ENCODE data around the gene STARD10.

The STARD10 gene

DNA sequence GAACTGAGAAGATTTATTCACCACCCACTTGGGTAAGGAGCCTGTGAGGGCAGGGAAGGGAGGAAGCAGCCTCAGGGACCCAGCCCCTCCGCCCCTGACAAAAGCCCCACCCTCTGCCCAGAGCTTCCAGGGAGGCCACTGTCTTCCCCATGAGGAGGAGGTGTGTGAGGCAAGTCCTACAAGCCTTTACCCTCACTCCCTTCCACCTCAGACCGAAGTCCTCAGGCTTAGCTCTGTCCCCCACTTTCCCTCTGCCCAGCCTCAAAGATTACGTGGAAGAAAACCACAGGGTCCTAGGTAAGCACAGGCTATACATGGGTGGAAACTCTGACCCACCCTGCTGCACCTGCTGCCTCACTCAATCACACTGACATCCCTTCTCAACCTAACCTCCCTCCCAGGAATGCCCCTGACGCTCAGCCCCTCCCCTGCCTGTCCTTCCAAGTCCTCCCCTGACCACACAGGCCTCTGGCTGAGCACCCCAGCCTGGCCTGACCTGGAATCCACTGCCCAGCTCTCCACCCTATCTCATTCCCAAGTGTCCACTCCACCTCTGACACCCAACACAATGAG, 38.0 kb downstream of the STARD10 start:
- TF ChIP-seq, protein P1, sequence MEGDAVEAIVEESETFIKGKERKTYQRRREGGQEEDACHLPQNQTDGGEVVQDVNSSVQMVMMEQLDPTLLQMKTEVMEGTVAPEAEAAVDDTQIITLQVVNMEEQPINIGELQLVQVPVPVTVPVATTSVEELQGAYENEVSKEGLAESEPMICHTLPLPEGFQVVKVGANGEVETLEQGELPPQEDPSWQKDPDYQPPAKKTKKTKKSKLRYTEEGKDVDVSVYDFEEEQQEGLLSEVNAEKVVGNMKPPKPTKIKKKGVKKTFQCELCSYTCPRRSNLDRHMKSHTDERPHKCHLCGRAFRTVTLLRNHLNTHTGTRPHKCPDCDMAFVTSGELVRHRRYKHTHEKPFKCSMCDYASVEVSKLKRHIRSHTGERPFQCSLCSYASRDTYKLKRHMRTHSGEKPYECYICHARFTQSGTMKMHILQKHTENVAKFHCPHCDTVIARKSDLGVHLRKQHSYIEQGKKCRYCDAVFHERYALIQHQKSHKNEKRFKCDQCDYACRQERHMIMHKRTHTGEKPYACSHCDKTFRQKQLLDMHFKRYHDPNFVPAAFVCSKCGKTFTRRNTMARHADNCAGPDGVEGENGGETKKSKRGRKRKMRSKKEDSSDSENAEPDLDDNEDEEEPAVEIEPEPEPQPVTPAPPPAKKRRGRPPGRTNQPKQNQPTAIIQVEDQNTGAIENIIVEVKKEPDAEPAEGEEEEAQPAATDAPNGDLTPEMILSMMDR (IDR thresholded peaks at IDR 0.05): no peak

DNA sequence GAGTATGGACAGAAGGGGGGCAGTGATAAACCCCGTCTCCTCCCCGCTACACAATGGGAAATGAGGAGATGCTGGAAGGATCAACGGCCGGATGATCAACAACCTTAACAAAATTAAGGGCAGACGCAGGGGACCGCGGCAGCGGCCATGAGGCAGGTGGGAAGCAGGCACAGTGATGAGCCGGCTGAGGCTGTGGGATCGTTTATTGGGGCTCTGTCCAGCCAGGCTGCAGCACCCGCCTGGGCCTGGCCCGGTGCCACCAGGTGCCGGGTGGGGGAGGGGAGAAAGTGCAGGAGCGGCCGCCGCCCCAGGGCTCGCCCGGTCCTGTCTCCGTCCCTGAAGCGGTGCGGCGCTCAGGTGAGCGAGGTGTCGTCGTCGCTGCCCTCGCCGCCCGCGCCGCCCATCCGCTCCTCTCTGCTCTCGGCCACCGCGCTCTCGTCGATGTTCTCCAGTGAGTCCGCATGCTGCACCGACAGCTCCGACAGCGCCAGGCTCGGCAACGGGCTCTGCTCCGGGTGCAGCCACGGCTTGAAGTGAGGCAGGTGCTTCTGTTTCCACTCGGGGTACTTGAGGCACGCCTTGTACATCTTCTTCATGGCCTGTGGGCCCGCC, 39.2 kb downstream of the STARD10 start:
- TF ChIP-seq, protein P1 (IDR thresholded peaks at IDR 0.05): no peak

DNA sequence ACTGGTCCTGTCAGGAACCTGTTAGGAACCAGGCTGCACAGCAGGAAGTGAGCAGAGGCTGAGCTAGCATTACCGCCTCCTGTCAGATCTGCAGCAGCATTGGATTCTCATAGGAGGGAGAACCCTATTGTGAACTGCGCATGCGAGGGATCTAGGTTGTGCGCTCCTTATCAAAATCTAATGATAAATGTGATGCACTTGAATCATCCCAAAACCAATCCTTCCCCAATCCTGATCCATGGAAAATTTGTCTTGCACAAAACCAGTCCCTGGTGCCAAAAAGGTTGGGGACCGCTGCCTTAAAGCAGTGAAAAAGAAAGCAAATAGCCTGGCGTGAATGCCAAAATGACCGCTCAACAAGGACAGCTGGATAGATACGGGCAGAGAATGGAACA, 39.7 kb downstream of the STARD10 start:
- TF ChIP-seq, protein P1 (IDR thresholded peaks at IDR 0.05): no peak

DNA sequence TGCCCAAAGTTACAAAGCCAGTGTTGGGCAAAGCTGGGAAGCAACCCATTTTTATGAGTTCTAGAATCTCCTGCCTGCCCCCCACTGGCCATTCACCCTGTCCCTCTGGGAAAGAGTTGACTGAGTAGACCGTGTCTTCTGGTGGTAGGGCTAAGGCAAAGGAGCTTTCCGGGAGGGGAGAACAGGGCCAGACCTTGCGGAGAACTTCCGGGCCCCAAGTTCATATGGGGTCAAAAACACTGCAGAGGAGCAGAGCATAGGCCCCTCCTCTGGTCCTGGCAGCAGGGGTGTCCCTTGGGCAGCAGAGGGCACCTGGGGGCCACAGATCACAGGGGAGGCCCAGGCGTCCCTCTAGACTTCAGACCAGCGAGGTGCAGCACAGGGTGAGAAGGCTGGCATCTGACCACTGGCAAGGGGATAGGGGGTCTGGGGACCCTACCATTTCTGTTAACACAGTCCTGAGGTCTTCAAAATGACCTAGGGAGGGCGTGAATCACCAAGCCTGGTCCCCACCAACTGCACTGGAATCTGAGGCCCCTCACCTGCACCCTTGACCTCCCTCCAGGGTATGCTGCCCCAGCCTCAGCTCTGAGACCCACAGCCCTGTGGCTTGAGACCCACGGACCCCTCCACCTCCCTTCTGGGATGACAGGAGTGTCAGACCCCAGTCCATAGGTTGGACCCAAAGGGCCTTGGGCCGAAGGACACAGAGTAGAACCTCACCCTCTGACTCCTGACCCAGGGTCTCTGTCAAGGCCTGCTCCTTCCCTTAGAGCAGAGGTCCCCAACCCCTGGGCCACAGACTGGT, 40.3 kb downstream of the STARD10 start:
- TF ChIP-seq, protein P1 (IDR thresholded peaks at IDR 0.05): no peak

DNA sequence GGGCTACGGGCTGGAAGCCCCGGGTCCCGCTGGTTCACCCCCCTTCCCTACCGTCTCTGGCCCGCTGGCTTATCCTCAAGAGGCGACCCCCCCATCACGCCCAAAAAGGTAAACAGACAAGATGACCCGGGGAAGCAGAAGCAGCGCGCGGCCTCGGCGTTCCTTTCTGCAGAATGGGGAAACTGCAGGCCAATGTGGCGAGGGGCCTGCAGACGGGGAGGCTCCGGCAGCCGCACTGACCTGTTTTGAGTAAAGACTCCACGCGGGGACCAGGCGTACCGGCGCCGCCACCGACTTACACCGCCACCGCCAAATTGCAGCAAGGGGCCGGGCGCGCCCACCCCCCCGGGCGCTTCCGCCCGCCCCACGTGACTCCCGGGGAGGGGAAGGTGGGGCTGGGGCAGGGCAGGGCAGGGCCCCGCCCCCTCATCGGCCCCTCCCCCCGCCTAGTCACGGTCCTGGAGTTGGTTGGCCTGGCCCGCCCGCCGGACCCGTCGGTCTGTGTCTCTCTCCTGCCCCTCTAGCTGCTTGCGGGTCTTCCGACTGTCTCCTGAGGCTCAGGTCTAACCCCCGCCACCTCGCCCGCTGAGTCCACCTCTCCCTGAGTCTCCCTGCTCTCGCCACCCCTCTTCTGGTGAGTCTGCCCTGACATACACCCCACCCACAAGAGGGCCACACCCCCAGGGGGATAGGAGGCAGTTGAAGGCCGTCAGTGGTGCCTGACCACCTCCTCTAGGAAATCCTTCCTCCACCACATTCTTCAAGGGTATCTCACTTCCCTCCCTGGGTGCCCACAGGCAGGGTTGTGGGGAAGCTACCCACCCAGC, 41.5 kb downstream of the STARD10 start, which contains the start of gene ARAP1:
Gene ARAP1, minus strand, starts transcription at position 321 of the 827 bp plus-strand sequence. CDS start 25,280 bp downstream, outside the sequence.
- TF ChIP-seq, protein P1 (IDR thresholded peaks at IDR 0.05): no peak

DNA sequence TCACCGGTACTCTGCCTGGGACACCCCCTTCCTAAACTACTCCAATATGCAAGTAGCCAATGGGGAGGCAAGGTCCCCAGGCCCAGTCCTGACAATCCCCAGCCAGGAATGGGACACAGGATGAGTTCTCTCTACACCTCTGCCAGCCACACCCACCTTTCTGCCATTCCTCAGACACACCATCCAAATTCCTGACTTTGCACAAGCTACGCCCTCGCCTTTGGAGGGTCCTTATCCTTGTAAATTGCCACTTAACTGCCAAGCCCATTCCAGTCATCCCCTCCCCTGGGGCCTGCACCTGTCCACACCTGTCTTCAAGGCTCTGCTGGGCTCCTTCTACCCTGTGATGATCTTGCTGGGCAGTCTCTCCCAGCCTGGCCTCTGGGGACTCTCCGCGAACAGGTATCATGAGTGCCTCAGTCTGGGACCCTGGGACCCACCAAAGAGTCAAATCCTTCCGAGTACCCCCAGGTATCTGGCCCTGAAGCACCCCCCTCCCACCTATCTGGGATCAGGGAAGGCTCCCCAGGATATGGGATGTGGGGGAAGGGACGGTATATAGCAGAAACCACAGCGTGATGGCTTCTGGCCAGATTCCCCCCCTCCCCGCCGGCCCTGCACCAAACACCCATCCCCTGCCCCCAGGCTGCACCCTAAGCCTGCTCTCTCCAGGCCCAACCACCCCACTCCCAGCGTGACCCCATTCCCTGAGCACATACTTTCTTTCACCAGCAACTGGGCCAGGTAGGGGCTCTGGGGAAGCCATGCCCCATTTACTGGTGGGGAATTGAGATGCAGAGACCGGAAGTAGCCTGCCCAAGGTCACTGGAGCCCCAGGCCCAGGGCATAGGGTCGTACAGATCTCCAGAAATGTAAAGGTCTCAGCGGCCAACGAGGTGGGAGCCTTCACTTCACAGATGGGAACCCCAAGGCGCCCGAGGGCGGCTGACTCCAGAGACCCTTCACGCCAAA, 42.4 kb downstream of the STARD10 start:
- TF ChIP-seq, protein P1 (IDR thresholded peaks at IDR 0.05): no peak
